Measurements from ENCODE around the gene BID.

- TF ChIP-seq POLR2AphosphoS5 (IDR thresholded peaks at IDR 0.05; ENCODE audit: low read depth, low read length), result no peak
- TF ChIP-seq TAF1 (IDR thresholded peaks at IDR 0.05; ENCODE audit: borderline replicate concordance, low read depth, low read length), result no peak
- TF ChIP-seq POLR2A (IDR thresholded peaks at IDR 0.05; ENCODE audit: low read depth, low read length), result no peak
These were observed 61.8 kb downstream of the BID start for GRCh38 chr22:17712441-17712840.

Measured in GM12892 (cell line).